HUES64 (cell line): ENCODE results near the gene SPNS3.

Source experiments
- H3K27ac ChIP-seq: 2 replicates; pipeline ENCODE4 v1.7.0; 2013; ENCODE audit warnings: low read depth, low read length, inconsistent platforms
- H3K27me3 ChIP-seq: 2 replicates; pipeline ENCODE4 v1.6.1; 2013; ENCODE audit warnings: mild to moderate bottlenecking, low read length; ENCODE audit not compliant: insufficient read depth
- H3K36me3 ChIP-seq: 2 replicates; pipeline ENCODE4 v1.6.1; 2013; ENCODE audit warnings: mild to moderate bottlenecking, low read length; ENCODE audit not compliant: insufficient read depth
- H3K4me1 ChIP-seq: 2 replicates; pipeline ENCODE4 v1.6.1; 2013; ENCODE audit warnings: mild to moderate bottlenecking, low read length, moderate library complexity; ENCODE audit not compliant: insufficient read depth
- H3K4me3 ChIP-seq: 2 replicates; pipeline ENCODE4 v1.5.1; 2013; ENCODE audit warnings: mild to moderate bottlenecking, low read length, moderate library complexity
- H3K9ac ChIP-seq: 2 replicates; pipeline ENCODE4 v1.6.1; 2013; ENCODE audit warnings: mild to moderate bottlenecking, low read depth, low read length
- H3K9me3 ChIP-seq: 2 replicates; pipeline ENCODE4 v1.6.1; 2013; ENCODE audit warnings: low read depth, low read length; ENCODE audit not compliant: insufficient read depth
- WGBS: fragments of 150-250, 120-280 bp; methylation state at CpG from one replicate; pipeline ENCODE4 v1.1.7; 2013; ENCODE audit warnings: missing lambda C conversion rate; 5-methylcytosine and 5-hydroxymethylcytosine counted together

SPNS3 gene

GRCh38 chr17:4427505-4427904 is 6.2 kb upstream of the SPNS3 start:
- Histone ChIP-seq H3K9me3 (no peaks in the 10 kb centered on the region), H3K36me3 (no peaks in the 10 kb centered on the region)
- whole genome bisulfite sequencing: 94% methylated on average over 10 of the region's 11 CpGs

GRCh38 chr17:4436381-4436780 is 2.6 kb downstream of the SPNS3 start:
- Histone ChIP-seq H3K9me3 (no peaks in the 10 kb centered on the region), H3K9ac (no peak overlapping the region), H3K4me1 (no peaks in the 10 kb centered on the region), H3K4me3 (no peak overlapping the region), H3K36me3 (no peaks in the 10 kb centered on the region), H3K27ac (no peak overlapping the region), H3K27me3 (no peaks in the 10 kb centered on the region)
- WGBS: 92% methylated on average over 3 of the region's 4 CpGs

More at GRCh38 chr17:4427505-4427904, 6.2 kb upstream of the SPNS3 start:
- Histone ChIP-seq H3K27me3 (no peaks in the 10 kb centered on the region), H3K9ac (no peak overlapping the region), H3K4me1 (no peaks in the 10 kb centered on the region), H3K27ac (no peak overlapping the region), H3K4me3 (no peak overlapping the region)

- no peak overlapping the region for H3K27ac ChIP-seq
- WGBS: 89% methylated on average over 7 of the region's 7 CpGs
- H3K4me3 ChIP-seq: no peak overlapping the region
- no peaks in the 10 kb centered on the region for H3K9me3 ChIP-seq
- H3K4me1 ChIP-seq: no peaks in the 10 kb centered on the region
- no peaks in the 10 kb centered on the region for H3K36me3 ChIP-seq
- no peak overlapping the region for H3K9ac ChIP-seq
- no peaks in the 10 kb centered on the region for H3K27me3 ChIP-seq
These were observed 3.1 kb downstream of the SPNS3 start for GRCh38 chr17:4436846-4437245.

GRCh38 chr17:4438162-4438944 is 4.6 kb downstream of the SPNS3 start:
- WGBS: 89% methylated on average over 17 of the region's 17 CpGs
- Histone ChIP-seq H3K4me1 (no peaks in the 10 kb centered on the region), H3K36me3 (no peaks in the 10 kb centered on the region), H3K27ac (no peak overlapping the region), H3K27me3 (no peaks in the 10 kb centered on the region), H3K9ac (no peak overlapping the region), H3K4me3 (no peak overlapping the region), H3K9me3 (no peaks in the 10 kb centered on the region)

GRCh38 chr17:4440021-4440420 is 6.3 kb downstream of the SPNS3 start:
- no peak overlapping the region for H3K27ac ChIP-seq
- H3K36me3 ChIP-seq: no peaks in the 10 kb centered on the region
- no peaks in the 10 kb centered on the region for H3K27me3 ChIP-seq
- H3K4me3 ChIP-seq: no peak overlapping the region
- WGBS: 94% methylated on average over 8 of the region's 8 CpGs
- H3K9me3 ChIP-seq: no peaks in the 10 kb centered on the region
- no peak overlapping the region for H3K9ac ChIP-seq
- no peaks in the 10 kb centered on the region for H3K4me1 ChIP-seq

- Histone ChIP-seq H3K4me3 (no peak overlapping the region), H3K27me3 (no peaks in the 10 kb centered on the region), H3K27ac (no peak overlapping the region), H3K9me3 (no peaks in the 10 kb centered on the region), H3K9ac (no peak overlapping the region), H3K36me3 (no peaks in the 10 kb centered on the region), H3K4me1 (no peaks in the 10 kb centered on the region)
- WGBS: 93% methylated on average over 16 of the region's 16 CpGs
These were observed 7.2 kb downstream of the SPNS3 start for GRCh38 chr17:4440690-4441686.

GRCh38 chr17:4442582-4442981 is 8.8 kb downstream of the SPNS3 start:
- no peaks in the 10 kb centered on the region for H3K4me1 ChIP-seq
- WGBS: 90% methylated on average over 3 of the region's 3 CpGs
- no peaks in the 10 kb centered on the region for H3K36me3 ChIP-seq
- H3K27ac ChIP-seq: no peak overlapping the region
- no peaks in the 10 kb centered on the region for H3K27me3 ChIP-seq
- H3K9me3 ChIP-seq: no peaks in the 10 kb centered on the region
- H3K4me3 ChIP-seq: no peak overlapping the region
- no peak overlapping the region for H3K9ac ChIP-seq

GRCh38 chr17:4443476-4443875 is 9.7 kb downstream of the SPNS3 start:
- H3K27ac ChIP-seq: no peak overlapping the region
- H3K4me1 ChIP-seq: no peaks in the 10 kb centered on the region
- H3K36me3 ChIP-seq: no peaks in the 10 kb centered on the region
- H3K9me3 ChIP-seq: no peaks in the 10 kb centered on the region
- no peak overlapping the region for H3K4me3 ChIP-seq
- WGBS: 86% methylated on average over 5 of the region's 6 CpGs
- H3K9ac ChIP-seq: no peak overlapping the region
- no peaks in the 10 kb centered on the region for H3K27me3 ChIP-seq

GRCh38 chr17:4444782-4445473 is 11.2 kb downstream of the SPNS3 start:
- Histone ChIP-seq H3K9ac (no peak overlapping the region), H3K27ac (no peak overlapping the region), H3K36me3 (no peaks in the 10 kb centered on the region), H3K9me3 (no peaks in the 10 kb centered on the region), H3K4me1 (no peaks in the 10 kb centered on the region), H3K4me3 (no peak overlapping the region), H3K27me3 (no peaks in the 10 kb centered on the region)
- 93% methylated on average over 18 of the region's 18 CpGs for WGBS

GRCh38 chr17:4445731-4446130 is 12.0 kb downstream of the SPNS3 start:
- H3K9me3 ChIP-seq: no peaks in the 10 kb centered on the region
- H3K36me3 ChIP-seq: no peaks in the 10 kb centered on the region
- no peaks in the 10 kb centered on the region for H3K4me1 ChIP-seq
- H3K27ac ChIP-seq: no peak overlapping the region
- no peak overlapping the region for H3K4me3 ChIP-seq
- no peaks in the 10 kb centered on the region for H3K27me3 ChIP-seq
- no peak overlapping the region for H3K9ac ChIP-seq
- 95% methylated on average over 13 of the region's 13 CpGs for WGBS
